Loucy (cell line): Measurements from ENCODE around the gene HIBCH.

Experiments
- H2AFZ ChIP-seq: fragments of 200-600 bp; sonication (generic); 2 replicates; pipeline ENCODE4 v1.6.0; 2016; ENCODE audit warnings: antibody characterized with exemption, mild to moderate bottlenecking, low read length, moderate library complexity
- H3F3A ChIP-seq: fragments of 200-600 bp; 2 replicates; pipeline ENCODE4 v1.6.0; 2016; ENCODE audit warnings: antibody characterized with exemption, low read depth, mild to moderate bottlenecking
- H3K27me3 ChIP-seq: fragments of 200-600 bp; sonication (generic); 2 replicates; pipeline ENCODE4 v1.6.1; 2014; ENCODE audit warnings: low read length, mild to moderate bottlenecking; ENCODE audit not compliant: insufficient read depth, poor library complexity, severe bottlenecking
- H3K36me3 ChIP-seq: fragments of 200-600 bp; sonication (generic); 2 replicates; pipeline ENCODE4 v1.6.1; 2016; ENCODE audit warnings: low read length; ENCODE audit not compliant: insufficient read depth
- H3K4me1 ChIP-seq: fragments of 200-600 bp; sonication (generic); 2 replicates; pipeline ENCODE4 v1.5.1; 2014; ENCODE audit warnings: low read length, mild to moderate bottlenecking; ENCODE audit not compliant: insufficient read depth, poor library complexity, severe bottlenecking
- H3K4me2 ChIP-seq: fragments of 200-600 bp; sonication (generic); 2 replicates; pipeline ENCODE4 v1.6.0; 2014; ENCODE audit warnings: antibody characterized with exemption, low read length, low read depth, mild to moderate bottlenecking; ENCODE audit not compliant: poor library complexity, severe bottlenecking
- H3K4me3 ChIP-seq: fragments of 200-600 bp; sonication (generic); 2 replicates; pipeline ENCODE4 v1.5.1; 2014; ENCODE audit warnings: low read length, mild to moderate bottlenecking, mixed read lengths; ENCODE audit not compliant: poor library complexity, severe bottlenecking
- H3K79me2 ChIP-seq: fragments of 200-600 bp; sonication (generic); 2 replicates; pipeline ENCODE4 v1.6.1; 2014; ENCODE audit warnings: low read length; ENCODE audit not compliant: insufficient read depth
- H3K9ac ChIP-seq: fragments of 200-600 bp; sonication (generic); 2 replicates; pipeline ENCODE4 v1.6.0; 2014; ENCODE audit warnings: mild to moderate bottlenecking, low read depth, low read length, moderate library complexity; ENCODE audit not compliant: poor library complexity, severe bottlenecking
- H3K9me2 ChIP-seq: fragments of 200-600 bp; sonication (generic); replicated peaks from 2 replicates; pipeline ENCODE4 v1.6.1; 2016; ENCODE audit warnings: low read depth, low read length, mixed read lengths
- H3K9me3 ChIP-seq: fragments of 200-600 bp; sonication (generic); 2 replicates; pipeline ENCODE4 v1.6.1; 2014; ENCODE audit warnings: mild to moderate bottlenecking, antibody characterized with exemption, low read length, low read depth; ENCODE audit not compliant: insufficient read depth
- H4K20me1 ChIP-seq: fragments of 200-600 bp; sonication (generic); 2 replicates; pipeline ENCODE4 v1.6.0; 2014; ENCODE audit warnings: antibody characterized with exemption, low read length, mild to moderate bottlenecking; ENCODE audit not compliant: insufficient read depth, poor library complexity, severe bottlenecking
- CTCF ChIP-seq: fragments of 200-600 bp; sonication (generic); conservative IDR thresholded peaks from 2 replicates; pipeline ENCODE4 v1.5.1; 2014; ENCODE audit warnings: mild to moderate bottlenecking, antibody characterized with exemption, low read length
- EZH2phosphoT487 ChIP-seq: fragments of 200-600 bp; IDR thresholded peaks from 2 replicates; pipeline ENCODE4 v1.6.1; 2018; ENCODE audit warnings: antibody characterized with exemption, mild to moderate bottlenecking, moderate library complexity, borderline replicate concordance

Gene HIBCH

DNA sequence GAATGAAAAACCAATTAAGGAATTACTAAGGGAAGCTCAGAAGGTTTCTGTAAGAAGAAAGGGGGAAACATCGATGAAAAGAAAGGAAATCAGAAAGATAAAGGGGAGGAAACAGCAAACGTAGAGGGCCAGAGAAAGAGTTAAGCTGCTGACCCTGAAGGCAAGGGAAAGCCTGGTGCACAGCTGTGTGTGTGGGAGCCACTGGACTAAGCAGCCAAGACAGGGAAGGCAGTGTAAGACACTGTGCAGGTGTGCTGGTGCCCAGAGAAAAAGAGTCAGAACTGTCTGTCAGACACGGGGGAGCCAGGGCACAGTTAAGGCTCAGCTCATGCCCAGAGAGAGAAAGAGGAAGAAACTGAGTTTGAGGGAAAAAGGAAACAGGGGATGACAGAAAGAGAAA is 104.0 kb downstream of the HIBCH start:
- no peak overlapping the region for H2AFZ ChIP-seq
- H3K4me2 ChIP-seq: no peak overlapping the region

GRCh38 chr2:190214426-190215194 is 105.0 kb downstream of the HIBCH start:
- Histone ChIP-seq H3K9me2 (no peaks in the 10 kb centered on the region), H3K4me1 (peaks cover 29% of the 10 kb centered on the region), H4K20me1 (no peaks in the 10 kb centered on the region), H3K9me3 (no peaks in the 10 kb centered on the region), H3F3A (no peaks in the 10 kb centered on the region), H3K4me2 (no peak overlapping the region), H2AFZ (no peak overlapping the region), H3K9ac (no peak overlapping the region), H3K27me3 (no peaks in the 10 kb centered on the region), H3K79me2 (no peaks in the 10 kb centered on the region), H3K36me3 (peaks cover 7% of the 10 kb centered on the region; the same call in 1 of the 2 replicates), H3K4me3 (no peak overlapping the region)
- TF ChIP-seq EZH2phosphoT487 (no peak), CTCF (no peak)

More for the DNA sequence above, 104.0 kb downstream of the HIBCH start:
- H3K9me2 ChIP-seq: no peaks in the 10 kb centered on the region
- H3K4me3 ChIP-seq: no peak overlapping the region
- H4K20me1 ChIP-seq: no peaks in the 10 kb centered on the region
- H3K9me3 ChIP-seq: no peaks in the 10 kb centered on the region
- H3K27me3 ChIP-seq: no peaks in the 10 kb centered on the region
- no peak overlapping the region for H3K9ac ChIP-seq
- no peak for TF ChIP-seq EZH2phosphoT487
- no peak for TF ChIP-seq CTCF
- peaks cover 29% of the 10 kb centered on the region for H3K4me1 ChIP-seq
- H3K79me2 ChIP-seq: no peaks in the 10 kb centered on the region
- H3F3A ChIP-seq: no peaks in the 10 kb centered on the region
- peaks cover 11% of the 10 kb centered on the region; the same call in 1 of the 2 replicates for H3K36me3 ChIP-seq

DNA sequence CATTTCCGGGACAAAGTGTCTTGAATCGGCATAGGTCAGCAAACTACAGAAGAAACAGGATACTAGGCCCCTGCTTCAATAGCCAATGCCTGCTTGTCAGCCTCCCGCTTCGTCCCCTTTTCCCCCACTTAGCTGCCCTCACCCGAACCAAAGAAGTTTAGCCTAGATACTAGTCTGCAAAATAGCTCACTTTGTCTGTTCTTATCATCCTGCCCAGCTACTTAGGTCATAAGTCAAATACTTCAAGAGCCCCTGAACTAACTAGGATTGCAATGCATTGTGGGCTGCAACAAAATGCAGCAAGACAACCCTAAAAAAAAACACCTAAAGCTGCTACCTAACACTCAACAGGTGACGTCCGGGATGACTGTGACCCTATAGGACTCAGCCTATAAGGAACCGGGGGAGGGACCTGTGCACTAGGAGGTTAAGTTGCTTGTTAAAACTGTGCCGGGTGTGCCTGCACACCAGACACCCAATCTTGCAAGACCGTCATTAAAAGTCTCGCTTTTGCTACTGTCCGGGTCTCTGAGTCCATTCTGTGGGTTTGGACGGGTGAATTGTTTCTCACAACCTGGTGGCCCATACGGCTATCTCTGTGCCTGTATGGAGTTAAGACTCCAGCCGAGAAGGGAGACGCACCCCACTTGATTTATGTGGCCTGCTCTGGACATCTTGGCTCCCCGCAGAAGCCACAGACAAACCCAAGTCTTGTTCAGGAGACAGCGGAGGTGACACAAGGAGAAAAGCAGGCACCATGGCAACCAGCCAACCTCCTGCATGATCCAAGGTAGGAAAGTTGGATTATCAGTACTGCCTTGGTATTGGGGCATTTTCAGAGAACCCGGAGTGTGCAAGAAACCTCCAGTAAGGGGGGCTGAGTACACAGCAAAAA is 105.9 kb downstream of the HIBCH start:
- Histone ChIP-seq H3F3A (no peaks in the 10 kb centered on the region), H3K9ac (no peak overlapping the region), H3K4me1 (peaks cover 29% of the 10 kb centered on the region), H3K4me2 (no peak overlapping the region), H3K79me2 (no peaks in the 10 kb centered on the region), H3K9me3 (no peaks in the 10 kb centered on the region), H3K4me3 (no peak overlapping the region), H4K20me1 (no peaks in the 10 kb centered on the region), H3K9me2 (no peaks in the 10 kb centered on the region), H3K36me3 (peaks cover 5% of the 10 kb centered on the region; the same call in 1 of the 2 replicates), H2AFZ (no peak overlapping the region), H3K27me3 (no peaks in the 10 kb centered on the region)
- no peak for TF ChIP-seq EZH2phosphoT487
- no peak for TF ChIP-seq CTCF
